Nephron progenitor cell (in vitro differentiated cells): Measurements from ENCODE around the gene MXD3.
"Not testable (repeated sequence)": the region's sequence is repeated elsewhere in the genome, so short reads cannot be mapped to it uniquely, and the experiment has no call there.

Source experiments
- DNase-seq: peaks from one replicate; pipeline ENCODE4 v3.0.0; 2021
- H3K27ac Mint-ChIP-seq: 2 replicates; pipeline ENCODE4 v1.8.0; 2021; ENCODE audit warnings: mild to moderate bottlenecking, moderate library complexity, mixed read lengths
- H3K27me3 Mint-ChIP-seq: 2 replicates; pipeline ENCODE4 v1.8.0; 2021; ENCODE audit warnings: mild to moderate bottlenecking, low read depth, mixed read lengths; ENCODE audit not compliant: poor library complexity
- H3K36me3 Mint-ChIP-seq: 2 replicates; pipeline ENCODE4 v1.8.0; 2021; ENCODE audit warnings: low read depth, mixed read lengths
- H3K4me1 Mint-ChIP-seq: 2 replicates; pipeline ENCODE4 v1.8.0; 2021; ENCODE audit warnings: mixed read lengths
- H3K4me3 Mint-ChIP-seq: 2 replicates; pipeline ENCODE4 v1.8.0; 2021; ENCODE audit warnings: mild to moderate bottlenecking, moderate library complexity, mixed read lengths
- H3K9me3 Mint-ChIP-seq: 2 replicates; pipeline ENCODE4 v1.8.0; 2021; ENCODE audit warnings: mild to moderate bottlenecking, moderate library complexity, mixed read lengths
- CTCF ChIP-seq: fragments of 200-600 bp; sonication (generic); IDR thresholded peaks from 2 replicates; pipeline ENCODE4 v1.5.0; 2021; ENCODE audit warnings: antibody characterized with exemption

The MXD3 gene

GRCh38 chr5:177310332-177310731 lies 1.4 kb downstream of the MXD3 start:
- H3K9me3 Mint-ChIP-seq = no peaks in the 10 kb centered on the region
- no peak overlapping the region for H3K27ac Mint-ChIP-seq
- no peak for DNase-seq
- no peaks in the 10 kb centered on the region for H3K27me3 Mint-ChIP-seq
- peaks cover 47% of the 10 kb centered on the region for H3K4me1 Mint-ChIP-seq
- peaks cover 25% of the 10 kb centered on the region for H3K36me3 Mint-ChIP-seq
- no peak for TF ChIP-seq CTCF
- H3K4me3 Mint-ChIP-seq = peak overlapping the region; percentile 90

GRCh38 chr5:177309351-177310191 lies 2.1 kb downstream of the MXD3 start:
- TF ChIP-seq CTCF = peak; percentile 77
- Mint-ChIP-seq H3K4me3 (peak overlapping the region; percentile 74), H3K9me3 (no peaks in the 10 kb centered on the region), H3K27me3 (no peaks in the 10 kb centered on the region), H3K27ac (no peak overlapping the region), H3K36me3 (peaks cover 32% of the 10 kb centered on the region), H3K4me1 (peaks cover 48% of the 10 kb centered on the region)
- peak; percentile 74 for DNase-seq

GRCh38 chr5:177308740-177309139 lies 3.0 kb downstream of the MXD3 start:
- no peak for TF ChIP-seq CTCF
- Mint-ChIP-seq H3K27ac (no peak overlapping the region), H3K4me3 (no peak overlapping the region), H3K36me3 (peaks cover 32% of the 10 kb centered on the region), H3K4me1 (peaks cover 53% of the 10 kb centered on the region), H3K9me3 (no peaks in the 10 kb centered on the region), H3K27me3 (no peaks in the 10 kb centered on the region)
- no peak for DNase-seq

GRCh38 chr5:177307544-177308363 lies 3.9 kb downstream of the MXD3 start:
- no peak overlapping the region for H3K4me3 Mint-ChIP-seq
- DNase-seq = no peak
- no peak for TF ChIP-seq CTCF
- no peak overlapping the region for H3K27ac Mint-ChIP-seq
- H3K27me3 Mint-ChIP-seq = no peaks in the 10 kb centered on the region
- peaks cover 32% of the 10 kb centered on the region for H3K36me3 Mint-ChIP-seq
- peaks cover 46% of the 10 kb centered on the region for H3K4me1 Mint-ChIP-seq
- H3K9me3 Mint-ChIP-seq = no peaks in the 10 kb centered on the region

- peaks cover 52% of the 10 kb centered on the region for H3K4me1 Mint-ChIP-seq
- DNase-seq = no peak
- H3K27me3 Mint-ChIP-seq = no peaks in the 10 kb centered on the region
- peak overlapping the region; percentile 83 for H3K27ac Mint-ChIP-seq
- no peak for TF ChIP-seq CTCF
- no peak overlapping the region for H3K4me3 Mint-ChIP-seq
- no peaks in the 10 kb centered on the region for H3K9me3 Mint-ChIP-seq
- peaks cover 32% of the 10 kb centered on the region for H3K36me3 Mint-ChIP-seq
Observed at GRCh38 chr5:177306674-177307543, 4.8 kb downstream of the MXD3 start.

GRCh38 chr5:177306103-177306640 lies 5.5 kb downstream of the MXD3 start:
- peaks cover 52% of the 10 kb centered on the region for H3K4me1 Mint-ChIP-seq
- not testable (repeated sequence) for H3K27me3 Mint-ChIP-seq, DNase-seq, H3K4me3 Mint-ChIP-seq, H3K9me3 Mint-ChIP-seq
- peaks cover 32% of the 10 kb centered on the region for H3K36me3 Mint-ChIP-seq
- H3K27ac Mint-ChIP-seq = peak overlapping the region; percentile 82
